ENCODE data around the gene PKM.
"Not testable (repeated sequence)": the region's sequence is repeated elsewhere in the genome, so short reads cannot be mapped to it uniquely, and the experiment has no call there.

Gene PKM

DNA sequence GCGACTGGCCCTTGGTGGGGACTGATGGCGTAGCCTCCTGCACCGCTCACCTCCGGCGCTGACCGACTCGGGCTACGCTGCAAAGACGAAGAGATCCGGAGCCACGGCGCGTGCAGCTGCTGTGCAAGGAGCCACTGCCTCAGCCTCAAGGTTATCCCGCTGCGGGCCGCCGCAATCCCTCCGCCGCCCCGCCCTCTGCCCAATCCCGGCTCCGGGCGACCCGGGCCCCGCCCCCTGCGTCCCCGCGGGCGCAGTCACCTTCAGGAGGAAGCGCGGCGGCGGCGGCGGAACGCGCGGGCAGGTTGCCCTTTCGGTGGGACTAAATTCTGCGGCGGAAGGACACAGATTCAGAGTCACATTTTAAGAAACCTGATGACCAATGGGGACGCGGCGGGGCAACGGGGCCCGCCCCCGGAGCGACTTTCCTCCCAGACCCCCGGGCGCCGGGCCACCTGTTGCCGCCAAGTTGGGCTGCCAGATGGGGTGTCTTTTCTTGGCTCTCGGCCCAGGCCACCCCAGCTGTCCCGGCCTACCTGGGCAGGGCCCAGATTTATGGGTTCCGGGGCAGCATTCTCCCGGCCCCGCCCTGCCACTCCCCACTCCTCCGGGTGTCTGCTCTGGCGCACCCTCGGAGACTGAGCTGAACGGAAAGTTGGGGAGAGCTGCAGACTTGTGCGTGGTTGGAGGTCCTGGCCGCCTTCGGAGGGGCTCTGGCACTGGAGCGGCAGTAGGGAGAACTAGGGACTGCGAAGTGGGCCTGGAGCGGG is at the start of gene PKM:
Gene PKM, minus strand, starts transcription at position 125 of the 767 bp plus-strand sequence. CDS start 12,093 bp downstream, outside the sequence.
- DNase-seq (ENCODE audit: low spot score): peak; percentile 96

DNA sequence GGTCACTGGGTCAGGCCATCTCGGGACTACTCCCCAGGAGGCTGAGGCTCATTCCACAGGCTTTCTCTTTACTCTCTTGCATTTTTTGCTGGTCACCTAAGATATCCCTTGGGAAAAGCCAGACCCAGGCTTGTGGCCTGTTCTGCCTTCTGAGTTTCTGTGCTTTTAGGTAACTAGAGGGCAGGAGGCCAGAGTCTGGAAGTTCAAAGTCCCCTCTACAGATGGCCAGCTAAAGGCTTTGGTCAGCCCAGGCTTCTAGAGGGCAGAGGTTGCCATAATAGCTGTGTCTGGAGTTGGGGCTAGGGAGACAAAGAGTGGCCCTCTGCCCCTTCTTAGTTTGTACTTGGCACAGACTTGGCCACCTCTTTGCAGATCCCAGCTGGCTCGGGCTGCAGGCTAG is 49.8 kb upstream of the PKM start:
- no peak for DNase-seq (ENCODE audit: low spot score)

DNA sequence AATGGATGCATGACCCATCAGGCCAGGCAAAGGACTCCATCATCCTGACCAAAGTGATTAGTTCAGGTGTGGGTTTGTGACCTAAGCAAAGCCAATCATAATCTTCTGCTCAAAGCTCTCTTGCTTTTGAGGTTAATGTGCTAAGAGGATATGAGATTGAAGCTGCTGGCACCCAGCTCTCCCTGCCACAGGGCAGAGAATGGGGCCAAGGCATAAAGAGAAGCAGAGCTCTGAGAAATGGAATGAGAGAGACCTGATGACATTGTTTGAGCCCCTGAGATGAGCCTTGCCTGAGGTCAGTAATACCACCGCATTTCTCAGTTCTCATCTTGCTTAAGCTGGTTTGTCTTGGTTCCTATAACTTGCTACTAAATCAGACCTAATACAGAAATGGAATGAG is 47.7 kb upstream of the PKM start:
- no peak for DNase-seq (ENCODE audit: low spot score)

DNA sequence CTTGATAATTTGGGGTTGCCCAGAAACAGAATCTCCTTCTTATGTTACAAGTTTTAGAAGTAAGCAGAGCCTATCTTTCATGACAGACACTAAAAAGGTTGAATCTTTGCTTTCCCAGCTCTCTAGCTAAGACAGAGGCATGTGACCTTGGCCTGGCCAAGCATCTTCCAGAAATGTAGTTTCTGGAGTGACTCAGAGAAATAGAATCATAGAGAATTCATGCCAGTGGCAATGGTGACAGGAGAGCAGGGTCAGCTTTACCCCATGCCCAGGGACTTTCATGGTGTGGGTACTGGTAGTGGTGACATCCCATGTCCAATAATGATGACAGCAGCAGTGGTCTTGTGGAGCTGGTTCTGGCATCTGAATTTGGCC is 45.3 kb upstream of the PKM start:
- no peak for DNase-seq (ENCODE audit: low spot score)

DNA sequence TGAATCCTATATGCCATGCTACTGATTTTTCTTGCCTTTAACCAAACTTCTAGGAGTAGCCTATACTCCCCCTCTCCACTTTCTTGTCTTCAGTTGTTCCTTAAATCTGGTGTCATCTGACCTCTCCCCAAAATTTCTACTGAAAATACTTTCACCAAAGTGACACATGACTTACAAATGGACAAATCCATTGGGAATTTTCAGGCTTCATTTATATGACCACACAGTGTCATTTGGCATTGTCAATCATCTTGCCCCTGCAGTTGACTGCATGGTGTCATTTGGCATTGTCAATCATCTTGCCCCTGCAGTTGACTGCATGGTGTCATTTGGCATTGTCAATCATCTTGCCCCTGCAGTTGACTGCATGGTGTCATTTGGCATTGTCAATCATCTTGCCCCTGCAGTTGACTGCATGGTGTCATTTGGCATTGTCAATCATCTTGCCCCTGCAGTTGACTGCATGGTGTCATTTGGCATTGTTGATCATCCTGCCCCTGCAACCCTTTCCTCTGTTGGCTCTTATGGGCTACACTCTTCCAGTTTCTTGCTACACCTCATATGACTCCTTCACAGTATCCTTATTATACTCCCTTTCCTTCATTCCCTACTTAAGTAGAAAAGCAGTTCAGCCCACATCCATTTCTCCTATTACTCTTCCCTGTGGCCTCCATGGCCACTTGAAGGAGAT is 44.8 kb upstream of the PKM start:
- DNase-seq (ENCODE audit: low spot score): not testable (repeated sequence)

DNA sequence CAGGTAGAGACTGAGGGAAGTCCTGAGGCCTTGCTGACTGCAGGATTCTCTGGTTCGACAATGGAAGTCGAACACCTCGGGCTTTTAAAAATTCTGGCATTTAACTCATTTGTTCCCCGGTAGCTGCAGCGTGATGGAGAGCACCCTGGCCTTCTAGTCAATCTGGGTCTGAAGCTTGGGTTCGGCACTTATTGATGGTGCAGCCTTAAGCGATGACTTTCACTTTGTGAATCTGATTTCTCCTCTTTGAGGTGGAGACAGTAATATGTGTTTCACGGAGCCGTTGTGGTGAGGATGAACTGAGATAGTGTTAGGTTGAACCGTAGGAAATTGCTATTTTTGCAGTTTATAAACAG is 42.0 kb upstream of the PKM start:
- DNase-seq (ENCODE audit: low spot score): no peak

DNA sequence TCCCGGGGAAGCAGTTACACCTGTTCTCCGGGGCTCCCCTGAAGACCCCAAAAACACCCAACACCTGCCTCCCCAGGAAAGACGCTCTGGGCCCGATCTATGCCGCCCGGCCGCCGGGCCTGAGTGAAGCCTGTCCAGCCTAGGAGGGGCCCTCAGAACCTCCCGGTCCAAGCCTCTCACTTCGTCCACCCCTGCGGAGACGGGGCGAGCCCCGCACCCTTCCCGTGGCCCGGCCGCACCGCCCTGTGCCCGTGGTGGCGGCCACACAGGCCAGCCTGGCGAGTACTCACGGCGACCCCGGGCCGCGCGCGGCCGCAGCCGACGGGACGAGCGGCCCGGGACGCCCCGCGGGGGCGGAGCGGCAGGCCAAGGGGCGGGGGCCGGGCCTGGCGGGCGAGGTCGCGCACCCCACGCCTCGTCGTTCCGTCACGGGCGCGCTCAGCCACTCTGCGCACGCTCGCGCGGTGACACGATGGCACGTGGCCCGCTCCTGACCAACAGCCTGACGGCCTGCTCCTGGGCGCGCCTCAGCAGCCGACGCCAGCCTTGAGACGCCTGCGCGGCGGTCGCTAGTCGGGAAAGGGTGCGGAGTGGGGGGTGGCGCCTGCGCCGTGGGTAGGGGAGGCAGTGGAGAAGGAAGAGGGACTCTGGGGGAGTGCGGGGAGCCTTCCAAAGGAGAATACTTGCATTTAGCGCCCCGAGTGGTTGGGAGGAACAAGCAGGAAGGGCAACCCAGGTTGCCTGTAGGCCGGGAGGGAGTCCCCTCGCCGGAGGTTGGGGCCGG is 41.4 kb upstream of the PKM start, which contains the start of gene PARP6:
Gene PARP6, minus strand, starts transcription at position 342 of the 784 bp plus-strand sequence. CDS start 5,077 bp downstream, outside the sequence.
- peak; percentile 98 for DNase-seq (ENCODE audit: low spot score)

DNA sequence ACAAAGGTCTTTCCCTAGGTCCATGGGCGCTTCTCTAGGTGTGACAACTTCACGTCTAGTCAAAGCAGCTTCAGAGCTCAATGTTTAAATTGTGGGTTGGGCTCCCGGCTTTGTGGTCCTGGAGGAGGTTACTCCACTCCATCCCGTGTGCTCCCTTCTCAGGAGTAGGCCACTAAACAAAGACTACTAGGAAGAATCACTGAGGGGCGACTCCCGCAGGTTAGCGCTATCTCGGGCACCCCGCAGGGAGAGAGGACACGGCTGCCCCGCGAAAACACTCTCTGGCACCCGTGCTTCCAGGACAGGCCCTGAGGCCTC is 40.9 kb upstream of the PKM start:
- peak; percentile 40 for DNase-seq (ENCODE audit: low spot score)

DNA sequence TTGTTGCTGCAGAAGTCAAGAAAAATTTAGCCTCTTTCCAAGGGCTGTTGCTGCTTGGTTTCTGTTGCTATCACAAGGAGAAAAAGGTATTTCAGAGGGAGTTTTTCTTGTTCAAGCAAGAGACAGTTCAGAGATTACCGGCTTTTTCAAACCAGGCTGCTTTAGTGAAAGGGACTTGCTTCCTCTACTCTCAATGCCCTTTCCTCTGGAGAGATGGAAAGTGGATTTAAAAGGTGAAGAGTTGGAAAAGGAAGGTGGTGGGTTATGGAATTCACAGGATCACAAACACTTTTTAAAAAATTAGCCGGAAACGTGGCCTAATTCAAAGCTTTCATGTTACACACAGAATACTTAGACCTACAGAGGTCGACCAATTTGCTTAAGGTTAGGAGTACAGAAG is 40.2 kb upstream of the PKM start:
- DNase-seq (ENCODE audit: low spot score): no peak

DNA sequence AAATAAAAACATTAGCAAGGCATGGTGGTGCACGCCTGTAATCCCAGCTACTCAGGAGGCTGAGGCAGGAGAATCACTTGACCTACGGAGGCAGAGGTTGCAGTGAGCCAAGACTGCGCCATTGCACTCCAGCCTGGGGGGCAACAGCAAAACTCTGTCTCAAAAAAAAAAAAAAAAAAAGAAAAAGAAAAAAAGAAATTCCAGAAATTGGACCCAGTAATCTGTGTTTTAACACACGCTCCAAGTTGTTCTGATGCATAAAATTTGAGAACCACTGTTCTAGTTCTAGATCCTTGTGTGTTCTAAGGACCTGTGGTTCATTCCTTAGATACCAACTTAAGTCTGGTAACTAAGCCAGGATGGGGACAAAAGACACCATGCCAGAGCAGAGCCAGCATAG is 38.7 kb upstream of the PKM start:
- DNase-seq (ENCODE audit: low spot score): no peak

DNA sequence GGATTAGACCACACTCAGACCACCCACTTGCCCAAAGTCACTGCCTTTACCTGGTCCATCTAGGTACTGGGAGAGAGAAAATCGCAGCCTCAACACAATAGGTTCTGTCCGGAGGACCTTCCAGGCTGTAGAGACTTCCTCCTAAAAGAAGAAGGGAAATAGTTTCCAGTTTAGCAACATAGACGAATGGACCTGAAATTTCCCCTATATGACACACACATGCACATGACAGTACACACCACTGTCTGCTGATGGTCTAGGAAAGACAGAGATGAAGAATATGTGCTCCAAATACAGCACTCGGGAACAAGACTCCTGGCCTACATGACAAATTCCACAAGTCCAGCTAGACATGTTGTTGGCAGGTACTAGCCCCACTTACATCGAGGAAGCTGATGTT is 34.0 kb upstream of the PKM start:
- no peak for DNase-seq (ENCODE audit: low spot score)

DNA sequence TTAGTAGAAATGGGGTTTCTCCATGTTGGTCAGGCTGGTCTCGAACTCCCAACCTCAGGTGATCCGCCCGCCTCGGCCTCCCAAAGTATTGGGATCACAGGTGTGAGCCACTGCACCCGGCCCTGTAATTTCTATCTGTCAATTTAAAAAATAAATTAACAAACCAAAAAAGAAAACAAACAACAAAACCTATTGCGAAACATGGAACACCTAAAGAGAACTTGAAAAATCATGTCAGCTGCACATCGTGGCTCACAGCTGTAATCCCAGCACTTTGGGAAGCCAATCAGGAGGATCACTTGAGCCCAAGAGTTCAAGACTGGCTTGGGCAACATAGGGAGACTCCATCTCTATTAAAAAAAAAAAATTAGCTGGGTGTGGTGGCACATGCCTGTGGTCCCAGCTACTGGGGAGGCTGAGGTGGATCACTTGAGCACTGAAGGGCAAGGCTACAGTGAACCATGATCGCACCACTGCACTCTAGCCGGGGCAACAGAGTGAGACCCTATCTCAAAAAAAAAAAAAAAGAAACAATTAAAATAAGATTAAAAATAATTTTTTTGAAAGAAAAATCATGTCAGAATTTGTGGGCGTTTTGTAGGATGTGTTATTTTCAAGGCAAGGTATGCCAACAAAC is 21.8 kb upstream of the PKM start:
- DNase-seq (ENCODE audit: low spot score): no peak

DNA sequence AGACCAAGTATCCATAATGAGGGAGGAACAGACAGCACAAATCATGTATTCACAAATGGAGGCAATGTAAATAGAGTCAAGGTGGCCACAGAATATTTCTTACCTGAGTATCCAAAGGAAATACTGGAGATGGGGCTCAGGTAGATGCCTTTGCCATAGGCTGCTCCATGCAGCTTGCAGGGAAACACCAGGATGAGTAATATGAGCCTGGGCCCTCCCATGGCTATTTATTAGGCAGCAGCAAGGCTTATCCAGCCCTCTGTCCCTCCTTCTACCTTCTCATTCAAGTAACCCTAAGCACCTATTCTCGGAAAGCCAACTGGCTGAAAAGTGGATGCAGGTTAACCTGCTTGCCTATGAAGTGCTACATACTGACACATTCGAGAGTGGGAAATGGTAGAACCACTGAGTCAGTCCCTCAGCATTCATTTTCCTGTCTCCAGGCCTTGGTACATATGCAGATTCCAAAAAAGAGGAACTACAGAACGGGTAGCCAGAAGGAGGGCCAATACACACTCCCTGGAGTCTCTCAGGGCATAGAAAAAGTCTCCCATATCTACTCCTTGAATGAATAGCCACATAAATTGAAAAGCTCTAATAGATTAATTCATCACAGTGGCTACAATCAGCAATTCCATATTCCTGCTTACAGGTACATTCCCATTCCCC is 18.3 kb upstream of the PKM start:
- no peak for DNase-seq (ENCODE audit: low spot score)

DNA sequence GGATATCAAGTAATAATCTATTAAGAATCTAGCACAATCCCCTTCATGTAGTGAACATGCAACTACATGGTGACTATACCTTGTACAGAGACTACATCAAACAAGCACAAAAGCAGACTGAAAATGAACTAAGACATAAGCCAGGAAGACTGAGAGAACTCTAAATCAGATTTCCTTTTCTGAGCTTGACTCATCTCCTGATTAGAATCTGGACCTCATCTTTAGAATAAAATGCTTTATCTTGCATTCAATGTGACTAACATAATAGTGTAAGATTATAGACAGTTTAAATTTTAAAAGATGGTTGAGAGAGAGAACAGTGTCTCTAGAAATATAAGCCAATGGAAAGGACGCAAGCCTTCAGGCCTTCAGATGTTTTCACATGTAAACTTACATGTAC is 17.5 kb upstream of the PKM start:
- DNase-seq (ENCODE audit: low spot score): no peak

DNA sequence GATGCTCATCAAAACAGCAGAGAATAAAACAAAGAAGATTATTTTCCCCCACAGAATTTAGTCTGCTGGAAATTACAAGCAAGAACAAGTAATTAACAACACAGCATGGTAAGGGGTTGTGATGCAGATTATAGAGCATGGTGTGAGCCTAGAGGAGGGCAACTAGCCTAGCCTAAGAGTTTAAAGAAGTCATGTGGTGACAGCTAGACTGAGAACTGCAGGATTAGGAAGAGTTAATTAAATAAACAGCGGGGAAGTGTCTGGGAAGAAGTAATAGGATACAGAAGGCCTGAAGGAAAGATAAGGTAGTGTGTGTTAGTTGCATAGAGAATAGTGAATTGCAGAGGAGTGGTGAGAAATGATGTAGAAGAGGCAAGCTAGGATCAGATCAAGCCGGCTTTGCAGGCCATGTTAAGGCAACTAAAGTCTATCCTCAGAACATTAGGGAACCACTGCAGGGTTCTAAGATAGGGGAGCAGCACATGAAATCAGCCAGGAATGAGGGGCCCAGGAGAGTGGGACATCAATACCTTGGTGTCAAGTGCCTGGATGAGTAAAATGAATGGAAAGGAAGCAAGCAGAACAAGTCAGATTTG is 11.9 kb upstream of the PKM start:
- DNase-seq (ENCODE audit: low spot score): no peak

DNA sequence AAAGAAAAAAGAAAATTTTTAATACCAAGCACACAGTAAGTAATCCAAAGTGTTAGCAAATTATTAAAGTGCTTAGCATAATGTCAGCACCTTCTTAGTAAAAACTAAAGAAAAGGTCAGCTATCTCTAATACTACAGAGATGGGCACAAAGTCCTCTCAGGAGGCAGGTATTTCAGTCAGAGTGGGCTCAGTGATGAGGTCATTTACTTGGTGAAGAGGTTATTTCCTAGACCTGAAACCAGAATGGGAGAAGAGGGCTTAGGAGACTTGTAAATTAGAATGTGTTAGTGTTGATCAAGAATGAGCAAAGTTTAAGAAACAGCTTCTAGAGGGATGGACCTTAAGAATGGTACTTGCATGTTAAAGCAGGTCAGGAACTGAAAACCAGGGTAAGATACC is 8.7 kb upstream of the PKM start:
- no peak for DNase-seq (ENCODE audit: low spot score)

DNA sequence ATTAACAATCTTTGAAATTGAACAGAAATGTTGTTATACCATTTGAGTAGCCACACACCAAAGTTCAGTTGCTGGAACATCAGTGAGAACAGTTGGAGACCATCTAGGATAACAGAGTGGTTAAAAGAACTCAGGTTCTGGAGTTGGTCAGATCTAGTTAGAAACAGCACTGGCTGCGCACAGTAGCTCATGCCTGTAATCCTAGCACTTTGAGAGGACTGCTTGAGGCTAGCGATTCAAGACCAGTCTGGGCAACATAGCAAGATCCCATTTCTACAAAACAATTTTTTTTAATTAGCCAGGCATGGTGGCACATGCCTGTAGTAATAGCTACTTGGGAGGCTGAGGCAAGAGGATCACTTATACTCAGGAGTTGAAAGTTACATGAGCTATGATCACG is 7.6 kb upstream of the PKM start:
- no peak for DNase-seq (ENCODE audit: low spot score)

DNA sequence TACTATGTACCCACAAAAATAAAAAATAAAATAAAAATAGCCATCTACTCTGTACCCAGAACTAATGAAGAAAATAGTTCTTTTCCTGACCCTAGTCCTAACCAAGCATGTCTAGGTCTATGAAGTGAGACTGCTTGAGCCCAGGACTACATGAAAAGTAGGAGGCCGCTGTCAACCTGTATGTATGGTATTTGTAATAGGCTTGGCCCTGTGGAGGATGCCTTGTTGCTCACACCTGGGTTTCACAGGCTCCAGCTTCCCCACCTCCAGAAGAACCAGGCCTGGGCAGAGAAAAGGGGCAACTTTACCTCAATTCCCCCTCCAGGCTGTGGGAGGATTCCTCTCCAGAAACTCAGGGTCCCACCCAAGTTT is 6.8 kb upstream of the PKM start:
- DNase-seq (ENCODE audit: low spot score): peak; percentile 80

DNA sequence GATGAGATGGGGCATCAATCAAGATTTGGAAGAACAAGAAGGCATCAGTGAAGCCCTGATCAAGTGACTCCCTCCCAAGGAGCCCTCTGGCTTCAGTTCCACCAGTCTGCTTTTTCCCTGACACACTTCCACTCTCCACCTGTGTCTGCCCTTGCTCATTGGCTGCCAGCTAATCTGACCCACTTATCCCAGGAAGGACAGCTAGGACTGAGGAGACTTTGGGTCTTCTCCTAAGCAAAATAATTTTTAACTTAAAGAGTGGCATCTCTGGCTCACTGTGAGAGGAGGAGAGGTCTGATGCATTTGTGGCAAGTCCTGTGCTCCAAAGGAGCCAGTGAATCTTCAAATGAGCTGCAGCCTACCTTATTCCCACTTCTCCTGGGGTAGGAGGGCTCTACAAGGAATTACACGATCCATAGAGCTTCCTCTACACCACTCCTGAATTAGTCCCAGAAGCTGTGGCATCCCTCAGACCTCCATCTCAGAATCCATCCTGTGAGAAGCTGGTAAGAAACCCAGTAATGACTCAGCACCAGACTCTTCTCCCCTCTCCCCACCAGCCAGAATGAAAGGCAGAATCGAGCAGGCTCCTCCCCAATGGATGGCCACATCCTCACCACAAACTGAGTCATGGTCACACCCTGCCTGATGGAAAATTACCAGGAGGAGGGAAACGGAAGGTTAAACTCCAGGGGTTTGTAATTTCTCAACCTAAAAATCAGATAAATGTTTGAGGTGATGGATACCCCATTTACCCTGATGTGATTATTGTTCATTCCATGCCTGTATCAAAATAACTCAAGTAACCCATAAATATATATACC is 6.3 kb upstream of the PKM start:
- peak; percentile 97 for DNase-seq (ENCODE audit: low spot score)

DNA sequence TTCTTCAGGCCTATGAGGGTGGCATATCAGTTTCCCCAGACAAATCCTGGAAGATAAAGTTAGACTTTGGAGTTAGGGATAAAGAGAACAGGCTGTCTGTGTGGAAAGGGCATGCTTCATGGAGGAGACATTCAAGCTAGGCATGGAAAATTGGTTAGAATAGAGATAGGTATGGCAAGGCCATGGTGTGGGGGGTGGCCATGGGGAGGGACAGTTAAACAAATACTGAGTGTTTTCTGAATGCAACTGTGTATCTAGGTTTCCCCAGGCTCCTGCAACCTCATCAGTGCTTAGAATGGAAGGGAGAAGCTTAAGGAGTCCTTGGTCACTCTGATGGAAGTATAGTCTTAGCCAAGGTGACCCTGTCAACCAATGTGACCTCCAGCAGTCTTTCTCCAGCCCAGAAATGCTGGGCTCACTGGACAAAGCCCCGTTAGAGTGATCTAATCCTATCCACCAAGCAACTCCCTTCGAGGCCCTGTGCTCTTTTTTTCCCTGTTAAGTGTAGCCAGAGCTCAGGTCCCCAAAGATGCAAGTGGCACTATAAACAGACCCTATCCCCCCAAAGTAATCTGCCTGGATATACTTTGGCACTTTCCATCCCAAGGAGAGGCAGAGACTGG is 5.5 kb upstream of the PKM start:
- DNase-seq (ENCODE audit: low spot score): no peak

Data from SW480 (cell line).